Measurements from ENCODE around the gene HILPDA. TPM values are rescaled to one million over a fixed set of nuclear protein-coding genes. Genes with fewer than 3 reads are reported as not detected.

HILPDA gene
- 41.1 and 70.4 TPM in 2 replicates for total RNA-seq

- Histone ChIP-seq H3K36me3 (ENCODE audit: control insufficient read depth, insufficient read depth, low read length) (peaks cover 1% of the 10 kb centered on the region), H3K27me3 (ENCODE audit: control insufficient read depth, insufficient read depth, low read length) (no peaks in the 10 kb centered on the region), H3K4me3 (ENCODE audit: low read depth, low read length) (peak within 1 kb of the TSS; percentile 80)
- no peak for FAIRE-seq
- no peak for TF ChIP-seq CTCF (IDR thresholded peaks at IDR 0.05; ENCODE audit: insufficient read depth, low read length, severe bottlenecking)
- peak; percentile 90 for DNase-seq (ENCODE audit: low read depth)
Observed at GRCh38 chr7:128455543-128456254, at the start of gene HILPDA. HILPDA (plus strand) TSS chr7:128455878; CDS start chr7:128457269, 1,391 bp downstream.

GRCh38 chr7:128406314-128407232 lies 49.1 kb upstream of the HILPDA start:
- no peak for TF ChIP-seq CTCF (IDR thresholded peaks at IDR 0.05; ENCODE audit: insufficient read depth, low read length, severe bottlenecking)
- FAIRE-seq (no peak), DNase-seq (ENCODE audit: low read depth) (no peak)
- peaks cover 2% of the 10 kb centered on the region for H3K36me3 ChIP-seq (ENCODE audit: control insufficient read depth, insufficient read depth, low read length)
- H3K4me3 ChIP-seq (ENCODE audit: low read depth, low read length): peak overlapping the region; percentile 71
- H3K27me3 ChIP-seq (ENCODE audit: control insufficient read depth, insufficient read depth, low read length): no peaks in the 10 kb centered on the region

- peaks cover 2% of the 10 kb centered on the region for H3K36me3 ChIP-seq (ENCODE audit: control insufficient read depth, insufficient read depth, low read length)
- H3K4me3 ChIP-seq (ENCODE audit: low read depth, low read length): no peak overlapping the region
- no peaks in the 10 kb centered on the region for H3K27me3 ChIP-seq (ENCODE audit: control insufficient read depth, insufficient read depth, low read length)
- no peak for FAIRE-seq
- no peak for TF ChIP-seq CTCF (IDR thresholded peaks at IDR 0.05; ENCODE audit: insufficient read depth, low read length, severe bottlenecking)
- no peak for DNase-seq (ENCODE audit: low read depth)
Observed at GRCh38 chr7:128407233-128407589, 48.5 kb upstream of the HILPDA start.

- DNase-seq (ENCODE audit: low read depth): no peak
- no peak overlapping the region for H3K4me3 ChIP-seq (ENCODE audit: low read depth, low read length)
- no peak for TF ChIP-seq CTCF (IDR thresholded peaks at IDR 0.05; ENCODE audit: insufficient read depth, low read length, severe bottlenecking)
- FAIRE-seq: no peak
- H3K27me3 ChIP-seq (ENCODE audit: control insufficient read depth, insufficient read depth, low read length): no peaks in the 10 kb centered on the region
- peaks cover under 1% of the 10 kb centered on the region for H3K36me3 ChIP-seq (ENCODE audit: control insufficient read depth, insufficient read depth, low read length)
Observed at GRCh38 chr7:128407751-128408708, 47.6 kb upstream of the HILPDA start.

- peak; percentile 59 for DNase-seq (ENCODE audit: low read depth)
- no peak for FAIRE-seq
- H3K4me3 ChIP-seq (ENCODE audit: low read depth, low read length): peak overlapping the region; percentile 54
- no peaks in the 10 kb centered on the region for H3K36me3 ChIP-seq (ENCODE audit: control insufficient read depth, insufficient read depth, low read length)
- no peaks in the 10 kb centered on the region for H3K27me3 ChIP-seq (ENCODE audit: control insufficient read depth, insufficient read depth, low read length)
- no peak for TF ChIP-seq CTCF (IDR thresholded peaks at IDR 0.05; ENCODE audit: insufficient read depth, low read length, severe bottlenecking)
Observed at GRCh38 chr7:128408709-128409595, 46.7 kb upstream of the HILPDA start.
